Measurements from ENCODE around the gene TNFRSF19.

DNA sequence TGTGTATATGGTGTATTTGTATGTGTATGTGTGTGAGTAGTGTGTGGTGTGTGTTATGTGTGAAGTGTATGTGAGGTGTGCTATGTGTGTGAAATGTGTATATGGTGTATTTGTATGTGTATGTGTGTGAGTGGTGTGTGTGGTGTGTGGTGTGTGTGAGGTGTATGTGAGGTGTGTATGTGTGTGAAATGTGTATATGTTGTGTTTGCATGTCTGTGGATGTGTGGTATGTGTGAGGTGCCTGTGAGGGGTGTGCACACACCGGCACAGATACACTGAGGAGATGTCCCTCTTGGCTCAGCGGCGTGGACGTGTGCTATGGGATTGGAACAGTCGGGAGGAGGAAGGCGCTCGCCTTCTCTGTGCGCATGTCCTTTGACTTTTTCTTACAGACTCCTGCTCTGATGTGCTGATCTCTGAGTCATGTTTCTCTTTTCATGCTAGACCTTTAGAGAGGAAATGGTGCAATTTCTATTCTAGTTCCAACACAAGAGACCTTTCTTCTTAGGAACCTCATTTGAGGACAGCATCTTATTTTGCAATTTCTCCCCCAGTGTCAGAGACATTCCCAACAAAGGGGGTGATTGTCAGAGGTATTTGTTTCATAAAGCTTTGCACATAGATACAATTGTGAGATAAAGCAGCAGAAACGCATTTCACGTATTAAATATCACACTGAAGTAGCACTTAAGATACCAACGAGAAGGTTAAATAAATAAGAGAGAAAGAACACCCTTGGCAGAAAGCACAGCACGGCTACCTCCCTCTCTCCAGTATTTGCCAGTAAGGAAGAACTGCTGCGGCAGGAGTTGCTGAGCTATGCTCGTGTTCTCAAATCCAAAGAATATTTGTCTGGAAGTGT lies 11.3 kb upstream of the TNFRSF19 start:
- no peak for TF ChIP-seq CTCF (IDR thresholded peaks at IDR 0.05)
- TF ChIP-seq POLR2A (IDR thresholded peaks at IDR 0.05), result no peak

Measured in testis (tissue), 2 donors.